IPS-18c (cell line): ENCODE data around the gene DAAM2.

Experiments
- H3K4me3 ChIP-seq: 2 replicates; pipeline ENCODE4 v1.7.0; 2013; ENCODE audit warnings: low read depth, mild to moderate bottlenecking, low read length, moderate library complexity; ENCODE audit not compliant: insufficient read depth
- H3K9me3 ChIP-seq: one replicate; pipeline ENCODE4 v1.6.1; 2013; ENCODE audit warnings: mild to moderate bottlenecking, low read length, moderate library complexity; ENCODE audit not compliant: control insufficient read depth, insufficient read depth

DAAM2 gene

DNA sequence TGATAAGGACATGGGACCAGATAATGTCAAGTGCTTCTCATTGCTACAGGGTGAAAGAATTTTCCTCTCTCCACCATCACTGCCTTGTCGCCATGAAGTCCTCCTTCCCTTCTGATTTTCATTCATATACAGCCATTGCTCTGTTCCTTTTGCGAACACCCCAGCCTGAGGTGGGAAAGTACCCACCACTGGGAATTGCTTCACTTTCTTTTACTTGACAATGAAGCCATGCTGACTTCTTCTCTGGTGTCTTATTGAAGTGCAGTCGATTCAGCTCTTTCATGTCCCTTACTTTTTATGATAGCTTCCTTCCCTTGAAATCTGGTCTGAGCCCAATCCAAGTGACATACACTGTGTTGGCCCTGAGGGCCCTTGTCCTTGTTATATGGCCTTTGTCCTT lies 16.2 kb downstream of the DAAM2 start:
- Histone ChIP-seq H3K4me3 (no peak overlapping the region), H3K9me3 (no peaks in the 10 kb centered on the region)

DNA sequence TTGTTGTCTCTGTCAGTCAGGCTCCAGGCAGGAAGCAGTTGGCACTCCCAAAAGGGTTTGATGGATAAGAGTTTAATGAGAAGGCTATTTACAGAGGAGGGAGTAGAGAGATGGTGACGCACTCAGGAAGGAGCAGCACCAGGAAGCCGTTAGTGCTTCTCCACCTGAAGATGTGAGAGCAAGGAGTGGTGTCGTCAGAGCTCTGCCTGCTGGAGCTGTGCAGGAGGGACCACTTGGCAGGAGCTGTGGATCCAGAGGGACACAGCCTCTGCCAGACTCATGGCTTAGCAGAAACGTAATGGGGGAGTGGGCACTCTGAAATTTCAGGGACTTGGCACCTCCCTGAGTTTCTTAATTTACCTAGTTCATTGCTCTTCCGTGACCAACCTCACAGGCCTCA lies 16.8 kb downstream of the DAAM2 start:
- Histone ChIP-seq H3K9me3 (no peaks in the 10 kb centered on the region), H3K4me3 (no peak overlapping the region)

DNA sequence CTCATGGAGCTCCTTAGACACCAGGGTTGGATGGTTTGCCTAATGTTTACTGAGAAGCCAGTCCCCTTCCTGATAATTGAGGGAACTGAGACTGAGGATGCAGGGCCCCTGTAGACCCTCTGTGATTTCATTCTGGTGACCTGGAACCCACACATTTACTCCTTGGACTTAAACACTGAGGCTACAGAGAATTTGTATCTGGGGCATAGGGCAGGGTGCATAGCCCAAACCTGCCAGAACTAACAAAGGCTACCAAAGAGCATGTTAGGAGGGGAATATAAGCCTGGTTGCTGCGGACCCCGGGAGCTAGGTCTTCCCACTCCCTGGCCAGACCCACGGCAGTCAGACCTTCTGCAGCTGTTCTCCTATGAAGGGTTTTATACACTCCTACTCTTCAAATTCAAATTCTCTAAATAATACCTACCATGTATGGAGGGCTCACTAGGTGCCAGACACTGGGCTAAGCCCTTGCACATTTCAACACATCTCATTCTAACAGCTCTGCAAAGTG lies 19.7 kb downstream of the DAAM2 start:
- Histone ChIP-seq H3K9me3 (no peaks in the 10 kb centered on the region), H3K4me3 (no peak overlapping the region)

DNA sequence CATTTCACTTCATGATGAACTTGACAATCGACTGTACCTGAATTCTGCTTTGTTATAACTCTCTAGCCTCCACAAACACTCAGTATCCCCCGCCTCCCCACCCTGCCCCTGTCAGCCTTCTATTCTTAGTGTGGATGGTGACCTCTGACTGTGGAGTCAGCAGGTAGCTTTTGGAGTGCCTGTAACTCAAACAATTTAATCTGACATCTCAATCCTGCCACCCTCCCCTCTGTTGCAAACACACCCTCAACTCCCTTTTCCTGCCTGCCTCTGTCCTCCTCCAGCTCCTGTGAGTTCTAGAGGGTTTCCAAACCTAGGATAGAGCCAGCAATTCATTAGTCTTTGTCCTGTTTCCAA lies 20.3 kb downstream of the DAAM2 start:
- Histone ChIP-seq H3K4me3 (no peak overlapping the region), H3K9me3 (no peaks in the 10 kb centered on the region)

DNA sequence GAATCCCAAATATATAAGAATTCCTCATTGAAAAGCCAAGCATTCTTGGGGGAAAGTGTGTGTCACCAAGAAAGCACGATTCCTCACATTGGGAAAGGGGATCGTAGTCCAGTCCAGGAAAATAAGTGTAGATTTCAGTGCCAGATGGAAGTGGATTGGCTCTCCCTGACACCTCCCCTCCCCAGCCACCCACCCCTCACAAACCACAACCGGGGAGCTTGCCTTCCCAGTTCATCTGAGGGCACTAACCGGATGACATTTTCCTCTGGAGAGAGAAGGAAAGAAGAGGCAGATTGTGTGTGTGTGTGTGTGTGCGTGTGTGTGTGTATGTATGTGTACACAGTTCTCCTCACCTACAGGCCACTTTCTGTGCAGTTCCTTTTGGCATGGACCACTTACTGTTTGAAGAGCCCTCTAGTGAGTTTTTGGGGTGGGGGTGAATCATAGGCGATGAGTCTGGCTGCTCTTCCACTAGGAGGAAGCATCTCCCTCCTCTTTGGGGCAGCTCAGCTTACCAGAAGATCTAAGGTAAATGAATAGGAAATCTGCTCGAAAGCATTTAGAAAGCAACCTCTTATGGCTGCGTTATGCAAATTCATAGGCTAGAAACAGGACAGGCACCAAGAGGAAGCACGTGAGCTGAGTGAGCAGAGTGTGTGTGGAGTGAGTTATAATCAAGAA lies 20.8 kb downstream of the DAAM2 start:
- H3K4me3 ChIP-seq, result no peak overlapping the region
- H3K9me3 ChIP-seq, result no peaks in the 10 kb centered on the region

DNA sequence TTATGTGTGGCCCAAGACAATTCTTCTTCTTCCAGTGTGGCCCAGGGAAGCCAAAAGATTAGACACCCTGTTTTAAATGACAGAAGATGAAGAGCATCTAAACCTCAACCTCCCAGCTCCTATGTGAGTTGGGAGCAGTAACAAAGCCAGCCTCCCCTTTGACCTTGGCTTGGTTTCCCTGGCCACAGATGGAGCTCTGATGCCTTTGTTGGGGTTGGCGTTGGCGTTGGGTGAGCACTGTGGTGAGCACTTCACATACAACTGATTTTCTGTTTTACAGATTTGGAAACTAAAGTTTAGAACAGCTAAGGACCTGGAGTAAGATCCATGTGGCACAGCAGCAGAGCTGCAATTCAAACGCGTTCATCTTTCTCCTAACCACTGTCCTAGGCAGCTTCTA lies 22.1 kb downstream of the DAAM2 start:
- no peaks in the 10 kb centered on the region for H3K9me3 ChIP-seq
- no peak overlapping the region for H3K4me3 ChIP-seq

DNA sequence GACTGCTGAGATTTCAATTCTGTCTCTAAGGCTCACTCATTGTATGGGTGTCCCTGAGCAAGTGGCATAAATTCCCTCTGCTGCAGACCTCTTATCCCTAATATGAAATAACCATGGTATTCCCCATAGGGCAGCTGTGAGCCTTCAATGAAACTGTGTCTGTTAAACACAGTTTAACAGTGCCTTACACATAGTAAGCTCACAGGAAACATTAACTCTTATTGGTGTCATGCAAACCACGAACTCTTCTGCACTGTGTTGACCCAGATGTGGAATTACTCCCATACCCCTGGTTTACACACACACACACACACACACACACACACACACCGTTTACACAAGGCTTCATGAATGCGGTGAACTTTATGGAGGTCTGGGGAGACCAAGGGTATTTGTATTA lies 23.2 kb downstream of the DAAM2 start:
- Histone ChIP-seq H3K9me3 (no peaks in the 10 kb centered on the region), H3K4me3 (no peak overlapping the region)

DNA sequence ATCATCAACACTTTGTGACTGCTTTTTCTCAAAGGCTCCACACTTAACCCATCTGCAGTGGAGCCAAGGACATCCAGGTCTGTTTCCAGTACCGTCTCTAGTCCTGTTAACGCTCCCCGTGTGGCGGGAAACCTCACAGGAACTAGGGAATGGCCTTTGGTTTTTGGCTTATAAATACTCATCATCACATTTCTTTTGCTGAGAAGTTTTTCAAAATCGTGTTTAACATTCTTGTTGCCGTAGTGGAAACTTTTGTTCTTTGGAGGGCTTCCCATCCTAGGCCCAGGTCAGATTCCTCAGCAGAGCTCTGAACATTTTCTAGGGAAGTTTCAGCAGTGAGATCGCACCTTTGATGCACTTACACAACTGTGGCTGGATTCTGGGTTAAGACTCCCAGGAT lies 24.6 kb downstream of the DAAM2 start:
- Histone ChIP-seq H3K4me3 (no peak overlapping the region), H3K9me3 (no peaks in the 10 kb centered on the region)

DNA sequence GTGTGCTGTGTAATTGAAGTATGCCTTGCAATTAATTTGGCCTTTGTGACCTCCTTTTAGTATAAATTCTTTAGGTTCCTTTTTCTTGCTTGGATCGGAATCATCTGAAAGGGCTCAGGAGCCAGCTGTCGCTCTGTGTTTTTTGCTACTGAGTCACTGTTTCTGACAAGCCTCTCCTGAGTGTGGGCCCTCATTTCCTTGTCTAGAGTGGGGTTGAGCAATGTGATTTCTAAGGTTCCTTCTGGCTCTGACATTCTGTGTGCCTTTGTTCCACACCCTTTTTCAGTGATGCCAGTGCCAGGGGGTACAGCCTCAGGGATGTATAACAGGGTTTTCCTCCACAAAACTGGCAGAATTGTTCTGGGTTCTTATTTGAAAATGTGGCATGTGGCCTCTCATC lies 26.5 kb downstream of the DAAM2 start:
- no peaks in the 10 kb centered on the region for H3K9me3 ChIP-seq
- H3K4me3 ChIP-seq, result no peak overlapping the region

DNA sequence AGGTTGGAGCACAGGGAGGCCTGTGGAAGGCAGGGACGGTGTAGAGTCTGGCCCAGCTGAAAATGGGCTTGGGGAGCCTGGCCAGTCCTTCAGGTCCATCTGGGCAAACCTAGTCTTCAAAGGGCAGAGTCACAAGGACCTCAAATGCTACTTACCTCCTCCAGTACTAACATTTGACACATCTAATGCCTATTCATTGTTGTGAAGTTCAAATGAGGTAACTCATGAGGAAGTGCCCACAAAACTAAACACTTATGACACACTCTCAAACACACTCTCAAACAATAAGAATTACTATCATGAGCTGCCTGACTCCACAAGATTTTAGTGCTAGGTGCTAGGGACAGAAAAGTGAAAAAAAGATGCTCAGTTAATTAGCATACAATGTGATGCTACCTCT lies 27.1 kb downstream of the DAAM2 start:
- H3K9me3 ChIP-seq, result no peaks in the 10 kb centered on the region
- H3K4me3 ChIP-seq, result no peak overlapping the region

DNA sequence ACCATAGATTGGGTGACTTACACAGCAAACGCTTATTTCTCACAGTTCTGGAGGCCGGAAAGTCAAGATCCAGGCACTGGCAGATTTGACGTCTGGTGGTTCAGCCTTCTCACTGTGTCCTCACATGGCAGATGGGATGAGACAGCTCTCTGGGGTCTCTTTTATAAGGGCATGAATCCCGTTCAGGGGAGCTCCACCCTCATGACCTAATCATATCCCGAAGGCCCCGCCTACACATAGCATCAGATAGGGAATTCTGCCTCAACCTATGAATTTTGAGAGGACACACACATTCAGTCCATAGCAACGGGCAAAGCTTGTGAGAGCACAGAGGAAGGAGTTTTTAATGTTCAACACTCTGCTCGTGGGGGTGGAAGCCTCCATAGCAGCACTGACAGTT lies 27.5 kb downstream of the DAAM2 start:
- no peak overlapping the region for H3K4me3 ChIP-seq
- no peaks in the 10 kb centered on the region for H3K9me3 ChIP-seq

DNA sequence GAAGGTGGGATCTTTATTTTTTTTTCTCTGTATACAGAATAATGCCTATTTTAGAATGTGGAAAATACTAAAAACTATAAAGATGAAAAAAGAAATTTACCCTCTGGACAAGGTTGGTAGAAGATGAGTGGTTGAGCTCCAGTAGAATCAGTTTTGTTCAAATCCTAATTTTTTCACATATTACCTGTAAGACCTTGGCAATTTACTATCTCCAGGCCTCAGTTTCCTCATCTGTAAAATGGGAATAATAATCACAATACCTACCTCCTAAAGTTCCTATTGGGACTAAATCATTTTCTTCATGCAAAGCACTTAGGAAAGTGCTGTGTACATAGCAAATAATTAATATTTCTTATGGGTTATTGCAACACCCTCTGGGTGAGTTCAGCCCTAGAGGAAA lies 28.4 kb downstream of the DAAM2 start:
- H3K9me3 ChIP-seq, result no peaks in the 10 kb centered on the region
- no peak overlapping the region for H3K4me3 ChIP-seq

DNA sequence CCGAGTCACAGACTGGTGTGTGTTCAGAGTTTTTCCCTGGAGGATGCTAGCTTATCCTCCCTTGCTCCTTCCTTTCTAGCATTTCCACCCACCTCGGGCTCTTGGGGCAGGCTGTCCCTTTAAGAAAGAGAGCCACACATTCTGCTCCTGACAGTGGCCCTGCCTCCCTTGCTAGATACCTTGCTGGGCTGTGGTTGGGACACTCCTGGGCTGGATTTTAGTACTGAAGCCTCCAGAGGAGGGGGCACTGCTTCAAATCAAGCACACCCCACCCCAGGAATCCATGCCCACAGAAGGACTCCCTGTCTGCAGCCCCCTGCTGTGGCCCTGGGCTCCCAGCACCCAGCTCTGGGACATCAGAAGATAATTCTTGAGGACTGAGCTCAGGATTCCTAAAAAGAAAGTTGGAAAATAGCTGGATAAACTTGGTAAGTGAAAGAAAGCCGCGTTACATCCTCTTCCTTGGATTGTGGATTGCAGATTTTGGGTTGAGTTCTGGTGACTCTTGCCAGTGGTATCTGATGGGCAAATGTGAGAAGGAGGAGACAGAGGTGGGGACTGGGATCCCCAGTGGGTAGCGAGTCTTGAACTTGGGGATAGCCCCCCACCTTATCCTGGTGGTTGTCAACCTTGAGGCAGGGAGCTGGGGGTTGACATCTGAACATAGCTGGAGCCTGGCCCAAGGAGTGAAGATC lies 29.0 kb downstream of the DAAM2 start:
- Histone ChIP-seq H3K9me3 (no peaks in the 10 kb centered on the region), H3K4me3 (no peak overlapping the region)

DNA sequence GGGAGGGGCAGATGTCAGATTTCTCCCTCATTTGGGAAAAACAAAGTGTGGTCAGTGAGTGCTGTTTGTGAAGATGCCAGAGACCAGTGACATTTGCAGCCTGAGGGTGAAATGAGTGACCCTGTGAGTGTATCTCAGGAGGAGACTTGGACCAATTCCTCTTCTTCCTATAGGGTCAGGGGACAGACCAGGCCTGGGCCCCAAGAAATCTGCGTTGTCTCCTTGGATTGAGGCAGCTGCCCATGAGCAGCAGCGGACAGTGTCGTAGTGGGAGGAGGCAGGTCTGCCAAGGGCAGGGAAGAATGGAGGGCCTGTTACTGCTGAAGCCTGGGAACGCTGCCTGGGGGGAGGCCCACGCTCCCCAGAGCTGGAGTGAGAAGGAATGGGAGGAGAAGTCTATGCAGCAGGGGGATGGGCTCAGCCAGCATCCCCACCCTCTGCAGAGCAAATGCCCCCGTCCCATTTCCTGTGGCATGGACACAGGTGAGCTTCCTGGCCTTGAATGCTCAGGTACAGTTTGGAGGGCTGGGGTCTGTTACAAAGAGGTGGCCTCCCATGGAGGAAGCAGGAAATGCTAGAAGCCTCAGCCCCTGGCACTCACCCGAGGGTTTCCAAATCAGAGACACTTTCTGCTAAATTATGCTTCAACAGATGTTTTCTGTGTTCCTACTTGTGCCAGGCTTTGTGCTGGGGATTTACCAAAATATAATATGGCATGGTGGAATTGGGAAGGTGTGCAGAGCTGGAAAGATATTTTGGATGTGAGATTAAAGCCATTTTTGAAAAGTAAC lies 29.8 kb downstream of the DAAM2 start:
- Histone ChIP-seq H3K4me3 (no peak overlapping the region), H3K9me3 (no peaks in the 10 kb centered on the region)

DNA sequence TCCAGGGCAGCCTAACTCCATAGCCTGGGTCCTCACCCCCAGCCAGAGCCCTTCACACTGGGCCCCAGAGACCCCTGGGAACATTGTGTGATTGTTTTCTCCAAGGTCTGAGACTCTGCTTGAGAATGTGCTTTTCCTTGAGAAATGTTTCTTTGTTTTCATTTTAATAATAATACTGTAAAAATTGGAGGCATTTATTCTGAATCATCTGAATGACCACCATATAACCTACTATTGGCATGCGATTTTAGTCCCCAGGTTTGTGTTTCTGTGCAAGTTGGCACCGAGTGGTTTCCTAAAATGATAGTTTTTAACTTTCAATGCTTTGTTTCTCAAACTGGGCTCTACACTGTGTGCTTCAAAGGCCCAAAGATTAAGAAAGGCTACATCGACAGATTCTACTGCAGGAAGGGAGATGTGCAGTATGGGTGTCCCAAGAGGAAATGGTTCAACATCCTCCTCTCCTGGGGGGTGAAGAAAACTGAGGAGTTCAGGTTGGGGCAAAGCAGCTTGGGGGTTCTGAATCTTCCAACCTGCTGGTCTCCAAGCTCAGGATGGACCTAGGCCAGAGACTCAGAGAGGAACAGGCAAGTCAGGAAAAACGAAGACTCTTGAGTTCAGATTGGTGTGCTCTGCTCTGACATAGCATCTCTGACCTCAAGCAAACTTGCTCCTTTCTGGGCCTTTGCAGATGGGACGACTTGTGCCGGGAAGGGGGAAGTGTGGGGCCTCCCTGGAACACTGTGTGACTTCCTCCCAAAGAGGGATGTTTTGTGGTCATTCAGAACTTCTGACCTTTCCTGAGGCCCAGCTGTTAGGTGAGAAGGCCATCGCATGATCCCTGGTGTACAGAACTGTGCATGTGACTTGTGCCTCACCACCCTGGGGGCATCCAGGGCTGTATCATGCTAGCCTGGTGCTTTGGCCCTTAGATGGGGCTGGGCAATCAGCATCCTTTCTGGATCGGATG lies 31.0 kb downstream of the DAAM2 start:
- no peak overlapping the region for H3K4me3 ChIP-seq
- H3K9me3 ChIP-seq, result no peaks in the 10 kb centered on the region

DNA sequence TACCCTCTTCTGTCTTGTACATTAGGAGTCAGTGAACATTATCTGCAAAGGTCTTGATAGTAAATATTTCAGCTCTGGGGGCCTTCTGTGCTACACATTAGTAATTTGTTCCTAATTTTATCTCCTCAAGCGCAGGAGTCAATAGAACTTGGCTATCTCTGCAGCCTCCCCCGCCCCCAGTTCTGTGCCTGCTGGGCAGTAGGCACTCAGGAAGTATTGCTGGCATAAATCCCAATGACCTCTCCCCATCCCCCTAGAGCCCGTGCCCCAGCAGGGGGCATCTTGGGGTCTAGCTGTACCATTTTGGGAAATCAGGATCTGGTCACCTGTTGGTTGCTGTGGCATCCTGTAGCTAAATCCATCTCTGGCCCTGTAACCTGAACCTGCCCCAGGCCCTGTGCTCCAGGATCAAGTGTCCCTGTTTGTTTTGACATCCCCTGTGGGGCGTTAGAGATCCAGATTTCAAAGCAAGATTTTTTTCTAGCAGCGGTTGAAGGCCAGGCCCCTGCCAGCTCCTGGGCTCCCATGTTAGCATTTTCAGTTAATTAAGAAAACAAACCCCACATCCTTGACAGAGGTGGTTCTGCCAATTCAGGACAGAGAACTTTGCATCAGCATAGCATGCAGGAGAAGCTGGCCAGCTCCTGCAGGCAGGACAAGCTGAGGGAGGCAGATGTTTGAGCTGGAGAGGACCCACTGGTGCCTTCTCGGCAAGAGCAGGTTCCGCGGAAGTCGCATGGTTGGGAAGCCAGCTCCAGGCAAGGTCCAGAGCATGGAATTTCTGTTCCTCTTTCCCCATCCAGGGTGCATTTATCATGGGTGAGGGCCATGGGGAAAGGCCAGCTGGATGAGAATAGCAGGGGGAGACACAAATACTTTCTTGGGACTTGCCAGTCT lies 32.1 kb downstream of the DAAM2 start:
- no peak overlapping the region; the same call in 1 of the 2 replicates for H3K4me3 ChIP-seq
- no peaks in the 10 kb centered on the region for H3K9me3 ChIP-seq
